GM19468 (cell line): ENCODE data around the gene ADRA2A.
A peak's percentile ranks its signal among the peaks of the same experiment; 100 is the strongest.

ENCODE experiments used
- ATAC-seq: cut with Tn5 transposase; IDR thresholded peaks from one replicate; pipeline ENCODE4 v1.9.1; 2021; ENCODE audit warnings: mild to moderate bottlenecking, moderate library complexity, moderate number of reproducible peaks; ENCODE audit not compliant: unreplicated experiment; ENCODE audit errors: extremely low read depth

ADRA2A gene

DNA sequence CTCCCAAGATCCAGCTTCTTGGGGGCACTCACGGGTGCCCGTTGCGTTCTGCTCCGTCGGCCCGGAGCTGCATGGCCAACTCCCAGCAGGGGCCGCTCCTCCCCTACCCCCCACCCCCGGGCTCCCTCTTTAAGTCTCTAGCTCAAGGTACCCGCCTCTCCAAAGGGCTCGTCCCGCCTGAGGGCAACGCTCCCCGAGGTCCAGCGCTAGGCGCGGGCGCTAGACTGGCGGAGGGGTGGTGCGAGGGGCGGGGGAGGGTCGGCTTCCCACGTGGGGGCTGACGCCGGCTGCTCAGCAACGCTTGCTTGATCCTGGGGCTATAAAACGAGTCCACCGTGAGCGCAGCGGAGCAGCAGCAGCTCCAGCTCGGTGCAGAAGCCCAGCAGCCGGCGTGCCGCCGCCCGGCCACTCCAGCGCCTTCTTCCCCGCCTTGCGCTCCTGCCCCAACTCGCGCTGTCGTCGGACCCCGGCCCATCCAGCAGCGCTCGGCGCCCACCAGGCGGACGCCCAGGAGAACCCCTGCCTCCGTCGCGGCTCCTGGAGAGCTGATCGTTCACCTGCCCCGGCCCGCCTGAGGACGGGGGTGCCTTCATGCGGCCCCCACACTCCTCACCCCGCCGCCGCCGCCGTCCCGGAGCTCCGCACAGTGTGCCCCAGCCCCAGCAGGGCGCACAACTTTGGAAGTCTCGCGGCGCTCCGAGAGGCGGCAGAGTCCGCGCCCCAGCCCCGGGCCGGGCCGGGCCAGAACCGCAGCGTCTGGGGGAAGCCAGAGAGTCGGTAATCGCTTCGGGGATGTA lies at the start of gene ADRA2A:
Gene ADRA2A, plus strand, starts transcription at position 348 of the 797 bp plus-strand sequence. CDS start 968 bp downstream, outside the sequence.
- no peak for ATAC-seq

DNA sequence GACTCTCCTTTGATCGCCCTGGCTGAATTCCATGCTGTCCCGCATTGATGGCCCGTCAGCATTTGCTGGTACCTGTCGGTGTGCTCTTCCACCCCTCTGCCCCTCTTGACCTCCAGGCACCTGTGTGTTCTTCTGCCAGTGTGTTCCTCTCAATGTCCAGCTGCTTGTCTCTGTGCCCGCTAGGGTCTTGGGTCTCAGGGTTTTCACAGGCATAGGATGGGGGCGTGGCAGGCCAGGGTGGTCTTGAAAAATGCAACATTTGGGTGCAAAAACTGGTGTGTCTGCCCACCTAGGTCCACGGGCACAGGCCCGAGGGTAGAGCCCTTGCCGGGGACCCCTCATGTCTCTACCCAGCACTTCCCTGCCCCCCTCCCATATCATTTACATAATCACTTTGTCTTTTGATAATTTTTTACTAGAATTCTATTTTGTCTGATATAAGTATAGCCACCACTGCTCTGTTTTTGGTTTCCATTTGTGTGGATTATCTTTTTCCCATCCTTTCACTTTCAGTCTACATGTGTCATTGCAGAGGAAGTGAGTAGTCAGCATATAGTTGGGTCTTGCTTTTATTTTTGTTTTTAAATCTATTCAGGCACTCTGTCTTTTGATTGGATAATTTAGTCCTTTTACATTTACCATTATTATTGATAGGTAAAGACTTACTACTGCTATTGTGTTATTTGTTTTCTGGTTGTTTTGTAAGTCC lies 46.6 kb upstream of the ADRA2A start:
- ATAC-seq = peak; percentile 37

DNA sequence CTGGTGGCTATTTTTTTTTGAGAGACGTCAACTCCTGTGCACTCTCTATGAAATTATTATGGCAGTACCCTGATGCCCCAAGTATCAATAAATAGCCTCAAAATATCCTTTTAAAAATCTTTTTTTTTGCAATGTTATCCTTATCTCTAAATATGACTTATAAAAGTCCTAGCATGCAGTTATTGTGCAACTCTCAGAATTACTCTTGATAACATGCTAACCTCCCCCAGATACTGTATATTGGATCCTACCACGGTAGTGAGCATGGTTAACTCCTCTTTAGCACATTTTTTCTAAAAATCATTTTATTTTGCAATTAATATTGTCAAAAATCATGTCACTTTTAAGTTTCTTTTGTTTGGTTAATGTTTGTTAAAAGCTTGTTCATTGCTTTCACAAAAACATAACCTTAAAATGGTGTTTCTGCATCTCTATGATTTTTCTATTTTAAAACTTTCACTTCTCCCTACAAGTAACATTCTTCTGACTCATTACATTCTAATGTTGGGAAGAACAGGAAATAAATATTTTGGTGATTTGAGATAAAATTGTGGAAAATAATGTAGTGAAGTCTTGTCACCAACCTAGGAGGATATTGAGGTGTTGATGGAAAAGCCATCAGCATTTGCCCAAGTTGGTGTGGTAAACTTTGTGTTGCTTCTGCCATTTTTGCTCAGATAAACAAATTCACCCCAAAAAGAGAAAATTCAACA lies 42.1 kb upstream of the ADRA2A start:
- ATAC-seq = no peak

DNA sequence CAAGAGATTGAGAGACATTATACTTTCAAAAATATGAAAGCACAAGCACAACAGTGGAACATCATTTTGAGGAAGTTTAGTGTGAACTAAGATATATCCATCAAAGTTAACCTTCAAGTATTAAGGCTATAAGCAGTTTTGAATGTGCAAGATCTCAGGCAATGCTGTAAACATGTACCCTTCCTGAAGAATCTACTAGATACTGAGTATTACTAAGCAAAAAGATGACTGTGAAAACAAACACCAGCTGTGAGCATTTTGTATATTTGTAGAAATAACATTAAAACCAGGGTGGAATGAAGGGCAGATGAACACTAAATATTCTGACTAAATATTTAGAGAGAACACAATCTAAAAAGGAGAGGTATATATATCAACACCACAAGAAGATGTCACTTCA lies 41.3 kb upstream of the ADRA2A start:
- no peak for ATAC-seq

DNA sequence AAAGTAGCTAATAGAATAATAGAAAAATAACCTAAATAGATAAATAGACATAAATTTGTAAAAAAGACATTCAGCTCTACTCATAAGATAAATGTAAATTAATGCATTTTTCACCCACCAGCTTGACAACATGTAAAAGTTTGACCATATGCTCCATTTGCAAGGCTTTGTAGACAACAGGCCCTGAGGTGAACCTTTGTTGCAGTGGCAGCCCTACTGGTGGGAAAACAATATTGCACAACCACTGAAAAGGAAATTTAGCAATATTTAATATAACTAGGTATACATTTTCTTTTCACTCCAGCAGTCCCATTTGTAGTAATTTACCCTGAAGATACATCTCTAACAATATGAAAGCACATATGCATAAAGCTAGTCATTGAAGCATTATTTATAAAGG lies 39.0 kb upstream of the ADRA2A start:
- no peak for ATAC-seq

DNA sequence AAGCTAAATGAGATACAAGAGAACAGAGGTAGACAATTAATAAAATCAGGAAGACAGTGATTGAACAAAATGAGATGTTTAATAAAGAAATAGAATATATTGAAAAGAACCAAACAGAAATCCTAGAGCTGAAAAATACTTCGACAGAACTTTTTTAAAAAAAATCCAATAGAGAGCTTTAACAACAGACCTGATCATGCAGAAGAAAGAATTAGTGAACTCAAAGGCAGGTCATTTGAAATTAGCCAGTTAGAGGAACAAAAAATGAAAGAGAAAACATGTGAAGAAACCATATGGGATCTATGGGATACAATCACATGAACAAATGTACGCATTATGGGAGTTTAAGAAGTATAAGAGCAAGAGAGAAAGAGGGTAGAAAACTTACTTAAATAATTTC lies 37.3 kb upstream of the ADRA2A start:
- no peak for ATAC-seq

DNA sequence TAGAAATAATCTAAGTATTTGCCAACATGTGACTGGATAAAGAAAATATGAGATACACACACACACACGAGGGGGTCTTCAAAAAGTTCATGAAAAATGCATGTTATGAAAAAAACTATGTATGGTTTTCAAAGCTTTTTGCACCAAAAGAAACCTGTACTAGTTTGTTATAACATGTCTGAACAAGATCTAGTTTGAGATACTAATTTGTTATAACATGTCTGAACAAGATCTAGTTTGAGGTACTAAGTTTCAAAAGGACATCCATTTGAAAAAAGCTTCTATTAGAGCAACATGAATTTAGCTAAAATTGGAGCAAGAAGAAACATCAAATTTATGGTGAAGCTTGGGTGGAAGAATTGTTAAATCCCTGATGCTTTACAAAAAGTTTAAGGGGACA lies 19.8 kb upstream of the ADRA2A start:
- no peak for ATAC-seq

DNA sequence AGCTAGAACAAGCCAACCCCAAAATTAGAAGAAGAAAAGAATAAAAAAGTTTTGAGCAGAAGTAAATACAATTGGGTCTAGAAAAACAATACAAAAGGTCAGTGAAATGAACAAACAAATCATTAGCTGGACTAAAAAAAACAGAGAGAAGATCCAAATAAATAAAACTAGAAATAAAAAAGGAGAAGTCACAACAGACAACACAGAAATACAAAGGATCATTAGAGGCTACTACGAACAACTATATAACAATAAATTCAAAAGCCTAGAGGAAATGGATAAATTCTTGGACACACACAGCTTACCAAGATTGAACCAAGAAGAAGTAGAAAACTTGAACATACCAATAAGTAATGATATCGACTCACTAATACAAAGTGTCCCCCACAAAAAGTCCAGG lies 13.4 kb upstream of the ADRA2A start:
- ATAC-seq = no peak

DNA sequence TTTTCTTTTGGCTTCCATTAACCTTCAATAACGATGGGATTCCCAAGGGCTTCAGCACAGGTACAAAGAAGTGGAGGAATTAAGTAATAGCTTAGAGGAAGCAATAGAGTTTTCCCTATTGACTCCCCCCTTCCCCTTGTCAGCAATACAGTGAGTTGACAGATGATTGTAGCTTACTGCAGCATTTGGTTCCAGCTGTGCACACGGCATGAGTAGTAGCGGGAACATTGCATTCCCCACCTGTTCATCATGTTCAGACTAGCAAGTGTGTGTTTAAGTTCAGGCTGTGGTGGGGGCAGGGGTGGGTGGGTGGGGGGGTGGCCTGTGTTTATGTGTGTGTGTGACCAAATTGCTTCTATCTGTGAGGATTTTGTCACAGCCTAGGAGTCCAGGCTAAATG lies 4.6 kb upstream of the ADRA2A start:
- no peak for ATAC-seq

DNA sequence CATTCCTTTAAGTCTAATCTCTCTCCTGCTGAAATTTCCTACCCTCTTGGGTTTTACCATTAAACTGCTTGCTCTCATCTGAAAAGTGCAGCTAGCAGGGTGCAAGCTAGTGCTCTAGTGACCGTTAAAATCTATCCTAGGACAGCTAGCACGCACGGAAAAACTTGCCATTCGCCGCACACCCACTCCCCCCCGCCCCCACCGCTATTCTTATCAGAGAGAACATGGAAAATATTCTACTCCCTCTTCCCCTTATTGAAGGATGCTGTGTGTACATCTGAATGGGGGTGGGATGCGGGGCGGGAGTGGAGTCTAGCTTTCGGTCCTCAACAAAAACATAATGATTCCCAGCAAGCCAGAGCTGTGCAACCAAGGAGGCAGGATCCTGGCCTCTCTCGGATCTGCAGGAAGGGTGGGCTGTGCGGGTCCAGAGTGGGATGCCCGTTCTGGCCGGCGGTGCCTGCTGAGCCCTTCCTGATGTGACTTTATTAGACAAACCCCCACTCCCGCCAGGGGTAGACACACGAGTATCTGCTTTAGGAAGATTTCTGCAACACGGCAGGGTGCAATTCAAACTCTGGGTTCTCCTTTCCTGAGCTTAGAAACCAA lies 1.1 kb upstream of the ADRA2A start:
- no peak for ATAC-seq

DNA sequence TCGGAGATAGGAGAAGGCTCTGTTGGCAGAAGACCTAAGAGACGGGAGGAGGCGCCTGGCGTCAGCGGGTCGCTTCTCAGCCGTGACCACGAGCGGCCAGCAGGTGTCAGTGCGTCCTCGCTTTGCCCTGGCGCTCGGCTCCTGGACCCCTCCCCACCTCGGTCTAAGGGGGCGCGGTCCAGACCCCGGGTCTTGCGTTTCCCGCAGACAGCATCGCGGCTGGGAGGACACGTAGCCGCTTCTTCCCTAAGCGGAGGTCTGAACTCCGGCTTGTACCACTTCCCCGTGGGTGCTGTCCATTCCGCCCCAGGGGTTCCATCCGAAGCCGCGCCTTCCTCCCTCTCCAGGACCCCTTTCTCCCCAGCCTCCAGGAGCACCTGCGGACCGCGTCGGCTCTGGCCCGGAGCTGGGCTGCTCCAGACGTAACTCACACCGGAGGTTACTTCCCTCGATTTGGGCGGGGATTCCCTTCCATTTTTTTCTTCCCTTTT lies 593 bp upstream of the ADRA2A start:
- peak; percentile 79 for ATAC-seq

DNA sequence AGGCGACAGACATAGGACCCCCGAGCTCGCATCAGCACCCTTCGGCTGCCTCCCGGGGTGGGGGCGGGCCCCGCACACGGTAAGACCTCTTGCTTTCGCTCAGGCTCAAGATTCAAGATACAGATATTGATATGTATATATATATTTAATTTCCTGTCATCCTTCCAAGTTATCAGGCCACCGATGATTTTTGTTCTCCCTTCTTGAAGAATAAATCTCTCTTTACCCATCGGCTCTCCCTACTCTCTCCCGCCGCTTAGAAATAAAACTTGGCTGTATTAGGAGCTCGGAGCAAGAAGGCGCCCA lies 603 bp downstream of the ADRA2A start:
- ATAC-seq = no peak

DNA sequence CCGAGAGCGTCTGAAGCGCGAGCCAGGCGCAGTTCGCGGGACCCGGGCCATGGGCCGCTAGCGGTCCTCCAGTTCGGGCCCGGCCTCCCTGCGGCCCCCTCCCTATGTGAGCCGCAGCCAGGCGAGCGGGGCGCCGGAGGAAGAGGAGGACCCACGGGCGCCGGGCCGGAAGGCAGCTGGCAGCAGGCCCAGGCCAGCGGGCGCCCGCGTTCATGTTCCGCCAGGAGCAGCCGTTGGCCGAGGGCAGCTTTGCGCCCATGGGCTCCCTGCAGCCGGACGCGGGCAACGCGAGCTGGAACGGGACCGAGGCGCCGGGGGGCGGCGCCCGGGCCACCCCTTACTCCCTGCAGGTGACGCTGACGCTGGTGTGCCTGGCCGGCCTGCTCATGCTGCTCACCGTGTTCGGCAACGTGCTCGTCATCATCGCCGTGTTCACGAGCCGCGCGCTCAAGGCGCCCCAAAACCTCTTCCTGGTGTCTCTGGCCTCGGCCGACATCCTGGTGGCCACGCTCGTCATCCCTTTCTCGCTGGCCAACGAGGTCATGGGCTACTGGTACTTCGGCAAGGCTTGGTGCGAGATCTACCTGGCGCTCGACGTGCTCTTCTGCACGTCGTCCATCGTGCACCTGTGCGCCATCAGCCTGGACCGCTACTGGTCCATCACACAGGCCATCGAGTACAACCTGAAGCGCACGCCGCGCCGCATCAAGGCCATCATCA lies 1.1 kb downstream of the ADRA2A start:
- no peak for ATAC-seq

DNA sequence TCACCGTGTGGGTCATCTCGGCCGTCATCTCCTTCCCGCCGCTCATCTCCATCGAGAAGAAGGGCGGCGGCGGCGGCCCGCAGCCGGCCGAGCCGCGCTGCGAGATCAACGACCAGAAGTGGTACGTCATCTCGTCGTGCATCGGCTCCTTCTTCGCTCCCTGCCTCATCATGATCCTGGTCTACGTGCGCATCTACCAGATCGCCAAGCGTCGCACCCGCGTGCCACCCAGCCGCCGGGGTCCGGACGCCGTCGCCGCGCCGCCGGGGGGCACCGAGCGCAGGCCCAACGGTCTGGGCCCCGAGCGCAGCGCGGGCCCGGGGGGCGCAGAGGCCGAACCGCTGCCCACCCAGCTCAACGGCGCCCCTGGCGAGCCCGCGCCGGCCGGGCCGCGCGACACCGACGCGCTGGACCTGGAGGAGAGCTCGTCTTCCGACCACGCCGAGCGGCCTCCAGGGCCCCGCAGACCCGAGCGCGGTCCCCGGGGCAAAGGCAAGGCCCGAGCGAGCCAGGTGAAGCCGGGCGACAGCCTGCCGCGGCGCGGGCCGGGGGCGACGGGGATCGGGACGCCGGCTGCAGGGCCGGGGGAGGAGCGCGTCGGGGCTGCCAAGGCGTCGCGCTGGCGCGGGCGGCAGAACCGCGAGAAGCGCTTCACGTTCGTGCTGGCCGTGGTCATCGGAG lies 1.8 kb downstream of the ADRA2A start:
- no peak for ATAC-seq

DNA sequence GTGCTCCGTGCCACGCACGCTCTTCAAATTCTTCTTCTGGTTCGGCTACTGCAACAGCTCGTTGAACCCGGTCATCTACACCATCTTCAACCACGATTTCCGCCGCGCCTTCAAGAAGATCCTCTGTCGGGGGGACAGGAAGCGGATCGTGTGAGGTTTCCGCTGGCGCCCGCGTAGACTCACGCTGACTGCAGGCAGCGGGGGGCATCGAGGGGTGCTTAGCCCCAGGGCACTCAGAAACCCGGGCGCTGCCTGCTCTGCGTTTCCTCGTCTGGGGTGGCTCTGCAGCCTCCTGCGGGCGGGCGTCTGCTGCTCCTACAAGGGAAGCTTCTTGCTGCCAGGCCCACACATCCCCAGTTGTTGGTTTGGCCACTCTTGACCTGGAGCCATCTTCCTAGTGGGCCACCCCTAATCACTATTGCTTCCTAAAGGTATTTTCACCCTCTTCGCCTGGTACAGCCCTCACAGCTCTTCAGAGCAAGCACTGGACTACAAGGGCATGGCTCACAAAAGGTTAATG lies 2.5 kb downstream of the ADRA2A start:
- ATAC-seq = no peak

DNA sequence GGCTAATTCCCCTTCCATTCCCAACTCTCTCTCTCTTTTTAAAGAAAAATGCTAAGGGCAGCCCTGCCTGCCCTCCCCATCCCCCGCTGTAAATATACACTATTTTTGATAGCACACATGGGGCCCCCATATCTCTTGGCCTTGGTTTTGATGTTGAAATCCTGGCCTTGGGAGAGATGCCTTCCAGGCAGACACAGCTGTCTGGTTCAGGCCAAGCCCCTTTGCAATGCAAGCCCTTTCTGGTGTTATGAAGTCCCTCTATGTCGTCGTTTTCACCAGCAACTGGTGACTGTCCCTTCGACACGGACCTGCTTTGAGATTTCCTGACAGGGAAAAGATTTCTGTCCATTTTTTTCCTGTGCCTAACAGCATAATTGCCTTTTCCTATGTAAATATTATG lies 3.0 kb downstream of the ADRA2A start:
- ATAC-seq = no peak

DNA sequence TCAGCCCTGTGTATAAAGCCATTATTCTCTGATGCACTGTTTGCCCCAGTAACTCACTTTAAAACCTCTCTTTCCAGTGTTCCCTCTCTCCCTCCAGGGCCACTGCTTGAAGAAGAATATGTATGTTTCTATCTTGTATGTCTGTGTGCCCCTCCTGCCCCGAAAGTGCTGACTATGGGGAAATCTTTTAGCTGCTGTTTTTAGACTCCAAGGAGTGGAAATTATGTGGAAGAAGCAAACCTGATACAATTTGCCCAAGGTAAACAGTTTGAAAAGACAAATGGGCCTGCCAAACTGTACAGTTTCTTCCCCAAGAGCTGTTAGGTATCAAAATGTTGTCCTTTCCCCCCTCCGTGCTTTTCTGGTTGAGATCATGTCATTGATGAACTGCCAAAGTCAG lies 3.4 kb downstream of the ADRA2A start:
- no peak for ATAC-seq

DNA sequence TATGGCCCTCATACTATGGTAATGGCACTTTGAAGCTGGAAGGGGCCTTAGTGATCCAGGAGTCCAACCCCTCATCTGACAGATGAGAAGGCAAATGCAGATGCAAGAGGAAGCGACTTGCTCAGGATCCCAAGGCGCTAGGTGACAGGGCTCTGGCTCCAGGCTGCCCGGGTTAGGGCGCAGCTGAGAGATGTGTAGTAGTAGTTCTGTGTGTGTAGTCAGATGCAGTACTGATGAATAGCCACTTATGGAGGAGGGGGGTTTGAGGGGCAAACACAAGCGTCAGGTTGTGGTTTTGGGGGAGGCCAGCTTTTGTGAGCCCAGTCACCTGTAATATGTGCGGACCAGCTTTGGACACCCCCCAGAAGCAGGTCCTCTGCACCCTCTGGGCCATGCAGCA lies 4.8 kb downstream of the ADRA2A start:
- no peak for ATAC-seq
